ENCODE data around the gene BRSK1. TPM values are rescaled to one million over a fixed set of nuclear protein-coding genes. Genes with fewer than 3 reads are reported as not detected.
A peak's percentile ranks its signal among the peaks of the same experiment; 100 is the strongest.

The BRSK1 gene
- total and polyA plus RNA-seq, 2 of the 13 experiments (the other 11 are each of a cell fraction or from before 2014, with no cell fraction given): 0.18 to 1.2 TPM

DNA sequence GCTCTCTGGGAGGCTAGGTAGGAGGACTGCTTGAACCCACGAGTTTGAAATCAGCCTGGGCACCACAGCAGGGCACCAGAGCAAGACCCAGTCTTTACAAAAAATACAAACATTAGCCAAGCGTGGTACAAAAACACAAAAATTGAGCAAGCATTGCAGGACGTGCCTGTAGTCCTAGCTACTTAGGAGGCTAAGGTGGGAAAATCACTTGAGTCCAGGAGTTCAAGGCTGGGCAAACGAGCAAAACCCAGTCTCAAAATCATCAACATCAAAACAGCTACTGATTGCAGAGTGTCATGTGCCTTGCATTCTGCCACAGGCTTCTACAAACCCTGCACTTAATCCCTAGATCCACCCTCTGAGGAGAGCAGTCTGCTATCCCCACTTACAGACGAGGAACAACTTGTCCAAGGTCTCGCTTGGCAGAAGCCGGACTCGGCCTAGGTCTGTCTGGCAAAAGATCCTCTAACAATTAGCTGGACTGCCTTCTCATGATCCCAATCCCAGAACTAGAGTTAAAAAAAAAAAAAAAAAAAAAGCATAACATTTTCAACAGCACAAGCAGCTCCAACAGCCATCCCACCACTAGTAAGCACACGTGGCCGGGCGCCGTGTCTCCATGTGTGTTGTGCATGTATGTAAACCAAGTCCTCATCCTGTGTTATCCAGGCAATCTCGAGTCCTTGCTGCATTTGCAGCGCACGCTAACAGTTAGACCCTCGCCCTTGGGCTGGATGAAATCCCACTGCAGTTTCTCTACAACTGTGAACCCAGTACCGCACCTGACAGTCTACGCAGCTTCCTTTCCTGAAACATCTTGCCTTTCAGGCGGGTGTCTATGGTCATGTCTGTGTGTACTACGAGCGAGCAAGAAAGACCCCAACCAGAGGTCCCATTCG, 27.0 kb upstream of the BRSK1 start (continued):
- TF ChIP-seq ARID4A (CRISPR knock-in tag; IDR thresholded peaks at IDR 0.05; ENCODE audit: borderline replicate concordance) (peak; percentile 38), CTCF (CRISPR knock-in tag; IDR thresholded peaks at IDR 0.05) (no peak), NR2F2 (IDR thresholded peaks at IDR 0.05; ENCODE audit: borderline replicate concordance, low read depth) (no peak), TOPORS (CRISPR knock-in tag; IDR thresholded peaks at IDR 0.05) (no peak), PATZ1 (CRISPR knock-in tag; IDR thresholded peaks at IDR 0.05) (no peak), ZIK1 (CRISPR knock-in tag; IDR thresholded peaks at IDR 0.05; ENCODE audit: borderline replicate concordance, low read depth) (peak; percentile 17; the same call in 1 of the 2 replicates), ZBTB37 (CRISPR knock-in tag; IDR thresholded peaks at IDR 0.05) (no peak), SPEN (CRISPR knock-in tag; IDR thresholded peaks at IDR 0.05; ENCODE audit: low read depth) (0 out of 2 replicates have a peak, but pooled peaks have one; percentile 70)
- TF ChIP-seq, protein P1, sequence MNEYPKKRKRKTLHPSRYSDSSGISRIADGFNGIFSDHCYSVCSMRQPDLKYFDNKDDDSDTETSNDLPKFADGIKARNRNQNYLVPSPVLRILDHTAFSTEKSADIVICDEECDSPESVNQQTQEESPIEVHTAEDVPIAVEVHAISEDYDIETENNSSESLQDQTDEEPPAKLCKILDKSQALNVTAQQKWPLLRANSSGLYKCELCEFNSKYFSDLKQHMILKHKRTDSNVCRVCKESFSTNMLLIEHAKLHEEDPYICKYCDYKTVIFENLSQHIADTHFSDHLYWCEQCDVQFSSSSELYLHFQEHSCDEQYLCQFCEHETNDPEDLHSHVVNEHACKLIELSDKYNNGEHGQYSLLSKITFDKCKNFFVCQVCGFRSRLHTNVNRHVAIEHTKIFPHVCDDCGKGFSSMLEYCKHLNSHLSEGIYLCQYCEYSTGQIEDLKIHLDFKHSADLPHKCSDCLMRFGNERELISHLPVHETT (CRISPR knock-in tag; conservative IDR thresholded peaks at IDR 0.05): no peak
